ENCODE measurements around the gene MGRN1.

Gene MGRN1

GRCh38 chr16:4624015-4624826 lies at the start of gene MGRN1:
TSS of gene MGRN1 (plus strand) at chr16:4624826. CDS start at chr16:4624961, 135 bp downstream.
- H3K27ac ChIP-seq: peak within 1 kb of the TSS; percentile 96

GRCh38 chr16:4574919-4575705 lies 49.5 kb upstream of the MGRN1 start:
- TF ChIP-seq POLR2AphosphoS5 (IDR thresholded peaks at IDR 0.05; ENCODE audit: borderline replicate concordance, low read depth, low read length) (no peak), EZH2 (IDR thresholded peaks at IDR 0.05) (no peak), FOXP2 (optimal IDR thresholded peaks at IDR 0.05; ENCODE audit: control extremely low read depth, extremely low read length, insufficient read depth) (no peak)
- no peaks in the 10 kb centered on the region for H3K36me3 ChIP-seq (ENCODE audit: insufficient read depth, low read length)
- no peak overlapping the region for H3K9ac ChIP-seq (ENCODE audit: insufficient read length)

More at GRCh38 chr16:4624015-4624826, at the start of gene MGRN1:
- TF ChIP-seq POLR2AphosphoS5 (IDR thresholded peaks at IDR 0.05; ENCODE audit: borderline replicate concordance, low read depth, low read length) (peak; percentile 10; the same call in 1 of the 2 replicates), FOXP2 (optimal IDR thresholded peaks at IDR 0.05; ENCODE audit: control extremely low read depth, extremely low read length, insufficient read depth) (no peak), EZH2 (IDR thresholded peaks at IDR 0.05) (no peak)
- peak; percentile 90 for DNase-seq (ENCODE audit: low read depth, low spot score)
- H3K4me3 ChIP-seq: peak within 1 kb of the TSS; percentile 96
- H3K9me3 ChIP-seq (ENCODE audit: low read depth, low read length): no peaks in the 10 kb centered on the region
- peak within 1 kb of the TSS; percentile 97 for H3K9ac ChIP-seq (ENCODE audit: insufficient read length)
- H3K36me3 ChIP-seq (ENCODE audit: insufficient read depth, low read length): no peaks in the 10 kb centered on the region

DNA sequence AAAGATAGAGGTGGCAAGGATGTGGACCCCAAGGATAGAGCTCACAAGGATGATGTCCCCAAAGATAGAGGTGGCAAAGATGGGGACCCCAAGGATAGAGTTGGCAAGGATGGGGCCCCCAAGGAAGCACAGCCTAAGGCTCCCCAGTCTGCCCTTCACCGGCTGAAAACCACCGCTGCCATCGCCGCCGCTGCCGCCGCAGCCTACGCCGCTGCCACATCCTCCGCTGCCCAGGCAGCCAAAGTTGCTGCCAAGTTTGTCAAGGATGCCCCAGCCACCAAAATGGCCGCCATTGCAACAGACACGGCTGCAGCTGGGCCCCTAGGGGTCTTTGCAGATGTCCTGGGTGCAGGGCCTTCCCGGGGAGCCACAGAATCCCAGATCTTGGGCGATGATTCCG lies 48.6 kb upstream of the MGRN1 start:
- H3K9ac ChIP-seq (ENCODE audit: insufficient read length): no peak overlapping the region
- no peak overlapping the region for H3K4me3 ChIP-seq
- DNase-seq (ENCODE audit: low read depth, low spot score): no peak
- H3K36me3 ChIP-seq (ENCODE audit: insufficient read depth, low read length): no peaks in the 10 kb centered on the region
- no peak overlapping the region for H3K27ac ChIP-seq
- no peaks in the 10 kb centered on the region for H3K9me3 ChIP-seq (ENCODE audit: low read depth, low read length)
- TF ChIP-seq POLR2AphosphoS5 (IDR thresholded peaks at IDR 0.05; ENCODE audit: borderline replicate concordance, low read depth, low read length): no peak
- TF ChIP-seq EZH2 (IDR thresholded peaks at IDR 0.05): no peak
- TF ChIP-seq FOXP2 (optimal IDR thresholded peaks at IDR 0.05; ENCODE audit: control extremely low read depth, extremely low read length, insufficient read depth): no peak

More at GRCh38 chr16:4574919-4575705, 49.5 kb upstream of the MGRN1 start:
- H3K9me3 ChIP-seq (ENCODE audit: low read depth, low read length): no peaks in the 10 kb centered on the region
- H3K27ac ChIP-seq: no peak overlapping the region
- H3K4me3 ChIP-seq: no peak overlapping the region
- DNase-seq (ENCODE audit: low read depth, low spot score): no peak

- Histone ChIP-seq H3K9ac (ENCODE audit: insufficient read length) (no peak overlapping the region), H3K4me3 (no peak overlapping the region), H3K36me3 (ENCODE audit: insufficient read depth, low read length) (no peaks in the 10 kb centered on the region), H3K27ac (no peak overlapping the region), H3K9me3 (ENCODE audit: low read depth, low read length) (no peaks in the 10 kb centered on the region)
- no peak for DNase-seq (ENCODE audit: low read depth, low spot score)
- TF ChIP-seq POLR2AphosphoS5 (IDR thresholded peaks at IDR 0.05; ENCODE audit: borderline replicate concordance, low read depth, low read length) (no peak), EZH2 (IDR thresholded peaks at IDR 0.05) (no peak), FOXP2 (optimal IDR thresholded peaks at IDR 0.05; ENCODE audit: control extremely low read depth, extremely low read length, insufficient read depth) (no peak)
Measured at GRCh38 chr16:4578961-4579530, 45.6 kb upstream of the MGRN1 start.

- Histone ChIP-seq H3K27ac (no peak overlapping the region), H3K9me3 (ENCODE audit: low read depth, low read length) (no peaks in the 10 kb centered on the region), H3K36me3 (ENCODE audit: insufficient read depth, low read length) (no peaks in the 10 kb centered on the region), H3K9ac (ENCODE audit: insufficient read length) (no peak overlapping the region), H3K4me3 (no peak overlapping the region)
- DNase-seq (ENCODE audit: low read depth, low spot score): no peak
- TF ChIP-seq EZH2 (IDR thresholded peaks at IDR 0.05) (no peak), POLR2AphosphoS5 (IDR thresholded peaks at IDR 0.05; ENCODE audit: borderline replicate concordance, low read depth, low read length) (no peak), FOXP2 (optimal IDR thresholded peaks at IDR 0.05; ENCODE audit: control extremely low read depth, extremely low read length, insufficient read depth) (no peak)
Measured at GRCh38 chr16:4580250-4580649, 44.4 kb upstream of the MGRN1 start.

- H3K4me3 ChIP-seq: no peak overlapping the region
- no peaks in the 10 kb centered on the region for H3K9me3 ChIP-seq (ENCODE audit: low read depth, low read length)
- no peak for DNase-seq (ENCODE audit: low read depth, low spot score)
- H3K27ac ChIP-seq: no peak overlapping the region
- H3K9ac ChIP-seq (ENCODE audit: insufficient read length): no peak overlapping the region
- H3K36me3 ChIP-seq (ENCODE audit: insufficient read depth, low read length): no peaks in the 10 kb centered on the region
- TF ChIP-seq FOXP2 (optimal IDR thresholded peaks at IDR 0.05; ENCODE audit: control extremely low read depth, extremely low read length, insufficient read depth) (no peak), EZH2 (IDR thresholded peaks at IDR 0.05) (no peak), POLR2AphosphoS5 (IDR thresholded peaks at IDR 0.05; ENCODE audit: borderline replicate concordance, low read depth, low read length) (no peak)
Measured at GRCh38 chr16:4583906-4584305, 40.7 kb upstream of the MGRN1 start.

GRCh38 chr16:4586291-4586690 lies 38.3 kb upstream of the MGRN1 start:
- no peak for DNase-seq (ENCODE audit: low read depth, low spot score)
- Histone ChIP-seq H3K36me3 (ENCODE audit: insufficient read depth, low read length) (no peaks in the 10 kb centered on the region), H3K27ac (no peak overlapping the region), H3K4me3 (no peak overlapping the region), H3K9me3 (ENCODE audit: low read depth, low read length) (no peaks in the 10 kb centered on the region), H3K9ac (ENCODE audit: insufficient read length) (no peak overlapping the region)
- TF ChIP-seq FOXP2 (optimal IDR thresholded peaks at IDR 0.05; ENCODE audit: control extremely low read depth, extremely low read length, insufficient read depth): no peak
- no peak for TF ChIP-seq EZH2 (IDR thresholded peaks at IDR 0.05)
- TF ChIP-seq POLR2AphosphoS5 (IDR thresholded peaks at IDR 0.05; ENCODE audit: borderline replicate concordance, low read depth, low read length): no peak

DNA sequence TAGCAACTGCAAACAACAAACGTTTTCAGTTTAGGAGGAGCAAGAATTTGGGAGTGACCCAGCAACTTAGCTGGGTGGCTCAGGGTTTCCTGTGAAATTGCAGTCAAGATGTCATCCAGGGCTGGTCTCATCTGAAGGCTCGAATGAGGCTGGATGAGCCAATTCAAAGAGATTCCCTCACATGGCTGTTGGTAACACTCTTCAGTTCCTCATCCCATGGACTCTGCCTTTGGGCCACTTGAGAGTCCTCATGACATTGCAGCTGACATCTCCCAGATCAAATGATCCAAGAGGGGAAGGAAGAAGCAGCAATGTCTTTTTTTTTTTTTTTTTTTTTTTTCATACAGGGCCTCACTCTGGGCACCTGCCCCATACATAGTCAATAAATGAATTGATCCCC lies 36.2 kb upstream of the MGRN1 start:
- Histone ChIP-seq H3K4me3 (no peak overlapping the region), H3K9me3 (ENCODE audit: low read depth, low read length) (no peaks in the 10 kb centered on the region), H3K9ac (ENCODE audit: insufficient read length) (no peak overlapping the region), H3K36me3 (ENCODE audit: insufficient read depth, low read length) (no peaks in the 10 kb centered on the region), H3K27ac (no peak overlapping the region)
- TF ChIP-seq POLR2AphosphoS5 (IDR thresholded peaks at IDR 0.05; ENCODE audit: borderline replicate concordance, low read depth, low read length) (no peak), FOXP2 (optimal IDR thresholded peaks at IDR 0.05; ENCODE audit: control extremely low read depth, extremely low read length, insufficient read depth) (no peak), EZH2 (IDR thresholded peaks at IDR 0.05) (no peak)
- no peak for DNase-seq (ENCODE audit: low read depth, low spot score)
